ENCODE data around the gene SLC37A1.
A peak's percentile ranks its signal among the peaks of the same experiment; 100 is the strongest.

Gene SLC37A1

DNA sequence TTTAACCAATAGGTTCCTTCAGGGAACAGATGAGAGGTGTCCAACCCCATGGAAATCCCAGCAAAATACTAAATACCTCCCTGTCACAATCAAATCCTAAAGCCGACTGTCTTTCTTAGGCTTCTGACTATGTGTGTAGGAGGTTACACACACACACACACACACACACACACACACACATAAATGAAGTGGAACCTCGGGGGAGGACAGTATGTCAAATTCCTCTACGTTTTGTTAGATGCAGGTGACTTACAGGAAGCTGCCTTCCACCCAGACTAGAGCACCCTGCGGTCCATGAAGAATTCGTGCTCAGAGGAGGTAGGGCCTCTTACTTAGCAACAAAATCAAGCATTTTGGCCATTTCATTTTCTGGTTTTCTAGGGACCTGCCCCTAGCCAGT lies 34.1 kb upstream of the SLC37A1 start:
- DNase-seq (ENCODE audit: low read depth) = no peak

- no peak for DNase-seq (ENCODE audit: low read depth)
Measured at GRCh38 chr21:42480736-42481135, 32.9 kb upstream of the SLC37A1 start.

GRCh38 chr21:42481169-42481568 lies 32.5 kb upstream of the SLC37A1 start:
- no peak for DNase-seq (ENCODE audit: low read depth)

GRCh38 chr21:42484966-42485365 lies 28.7 kb upstream of the SLC37A1 start:
- no peak for DNase-seq (ENCODE audit: low read depth)

- DNase-seq (ENCODE audit: low read depth) = no peak
Measured at GRCh38 chr21:42486072-42486471, 27.6 kb upstream of the SLC37A1 start.

DNA sequence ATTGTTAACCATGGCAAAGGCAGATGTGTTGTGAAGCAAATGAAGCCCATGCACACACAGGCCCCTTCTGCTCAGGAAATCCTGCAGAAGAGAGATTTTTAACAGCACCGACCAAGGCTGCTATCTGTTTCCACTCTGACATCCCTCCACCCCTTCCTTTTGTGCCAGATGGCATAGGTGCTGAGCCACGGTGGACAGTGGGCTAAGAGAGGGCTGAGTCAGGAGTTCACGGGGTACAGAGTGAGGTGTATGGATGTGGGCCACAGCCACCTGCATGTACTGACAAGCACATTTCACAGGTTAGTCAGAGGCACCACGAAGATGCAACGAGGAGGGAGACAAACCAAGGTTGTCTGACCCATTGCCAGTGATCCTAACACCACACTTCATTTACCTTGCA lies 27.1 kb upstream of the SLC37A1 start:
- DNase-seq (ENCODE audit: low read depth) = no peak

GRCh38 chr21:42489006-42489563 lies 24.6 kb upstream of the SLC37A1 start:
- DNase-seq (ENCODE audit: low read depth) = no peak

DNA sequence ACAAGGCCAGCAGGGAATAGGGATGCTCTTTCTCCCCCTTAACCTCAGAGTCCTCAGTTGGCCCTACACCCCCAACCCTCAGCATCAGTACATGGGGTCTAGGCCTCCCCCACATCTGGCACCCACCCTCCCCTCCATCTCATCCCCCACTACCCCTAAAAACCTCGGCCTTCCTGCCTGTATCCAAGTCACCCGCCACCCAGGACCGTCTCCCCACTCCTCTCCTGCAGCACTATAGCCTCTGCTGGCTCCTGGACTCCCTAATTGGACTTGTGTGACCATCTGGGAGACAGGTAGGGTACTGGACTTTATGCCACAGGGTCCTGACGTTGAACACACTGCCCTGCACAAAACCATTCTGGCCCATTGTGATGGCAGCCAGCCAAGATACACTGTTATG lies 23.7 kb upstream of the SLC37A1 start:
- no peak for DNase-seq (ENCODE audit: low read depth)

DNA sequence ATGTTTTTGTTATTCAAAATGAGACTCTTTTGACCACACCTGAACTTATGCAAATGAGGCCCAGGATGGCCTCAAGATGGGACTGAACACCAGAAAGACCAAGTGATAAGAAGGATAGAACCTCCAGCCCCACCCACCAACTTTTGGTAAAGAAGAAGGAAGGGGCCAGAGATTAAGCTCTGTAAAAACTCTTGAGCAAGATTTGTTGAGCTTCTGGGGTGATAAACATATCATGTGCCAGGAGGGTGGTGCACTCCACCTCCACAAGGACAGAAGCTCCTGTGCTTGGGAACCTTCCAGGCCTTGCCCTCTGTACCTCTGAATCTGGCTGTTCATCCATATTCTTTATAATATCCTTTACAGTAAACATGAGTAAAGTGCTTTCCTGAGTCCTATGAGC lies 22.9 kb upstream of the SLC37A1 start:
- DNase-seq (ENCODE audit: low read depth) = no peak

- DNase-seq (ENCODE audit: low read depth) = no peak
Measured at GRCh38 chr21:42491328-42491727, 22.3 kb upstream of the SLC37A1 start.

GRCh38 chr21:42492201-42492600 lies 21.5 kb upstream of the SLC37A1 start:
- DNase-seq (ENCODE audit: low read depth) = no peak

DNA sequence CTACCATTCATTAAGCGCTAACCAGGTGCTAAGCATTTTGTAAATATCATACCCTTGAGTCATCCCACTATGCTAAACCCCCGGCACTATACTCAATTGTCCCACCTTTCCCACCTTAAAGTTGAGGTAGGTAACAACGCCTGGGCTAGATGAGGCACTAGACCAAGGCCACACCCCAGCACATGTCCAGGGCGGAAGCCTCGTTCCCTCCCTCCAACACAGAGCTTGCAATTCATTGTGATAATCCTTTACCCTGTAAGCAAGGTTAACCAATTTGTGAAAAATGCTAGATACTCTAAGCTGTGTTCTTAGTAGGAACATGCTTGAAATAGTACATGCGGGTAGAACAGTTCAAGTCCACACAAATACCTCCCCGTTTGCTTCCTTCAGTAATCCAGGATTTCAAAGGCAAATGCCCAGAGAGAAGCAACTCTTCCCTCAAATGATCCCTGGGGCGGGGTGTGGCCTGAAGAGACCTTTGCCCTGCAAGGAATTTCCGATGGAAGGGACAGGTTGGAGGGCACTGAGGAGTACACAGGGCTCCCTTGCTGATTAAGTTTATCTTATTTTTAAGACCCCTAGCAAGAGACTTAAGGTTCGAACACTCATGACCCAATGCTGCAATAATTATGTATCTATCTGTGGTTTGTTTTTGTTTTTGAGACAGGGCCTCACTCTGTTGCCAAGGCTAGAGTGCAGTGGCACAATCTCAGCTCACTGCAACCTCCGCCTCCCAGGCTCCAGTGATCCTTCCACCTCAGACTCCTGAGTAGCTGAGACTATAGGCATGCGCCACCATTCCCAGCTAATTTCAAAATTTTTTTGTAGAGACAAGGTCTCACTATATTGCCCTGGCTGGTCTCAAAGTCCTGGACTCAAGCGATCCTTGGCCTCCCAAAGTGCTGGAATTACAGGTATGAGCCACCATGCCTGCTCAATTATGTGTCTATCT lies 20.3 kb upstream of the SLC37A1 start:
- no peak for DNase-seq (ENCODE audit: low read depth)

- no peak for DNase-seq (ENCODE audit: low read depth)
Measured at GRCh38 chr21:42495027-42495426, 18.6 kb upstream of the SLC37A1 start.

DNA sequence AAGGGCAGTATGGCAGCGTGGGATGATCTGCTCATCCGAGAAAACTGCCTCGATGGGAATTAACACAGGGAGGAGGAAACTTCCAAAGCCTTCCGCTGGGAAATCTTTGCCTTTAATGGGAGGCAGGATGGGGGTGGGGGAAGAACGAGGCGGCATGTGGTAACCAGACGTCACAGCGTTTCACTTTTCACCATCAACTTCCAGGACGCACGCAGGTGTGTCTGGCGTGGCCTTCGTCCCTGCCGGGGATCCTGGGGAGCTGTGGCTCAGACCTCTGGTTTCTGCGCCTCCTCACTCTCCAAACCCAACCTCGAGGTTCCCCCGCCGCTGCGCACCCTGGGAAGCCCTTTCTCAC lies 17.9 kb upstream of the SLC37A1 start:
- no peak for DNase-seq (ENCODE audit: low read depth)

DNA sequence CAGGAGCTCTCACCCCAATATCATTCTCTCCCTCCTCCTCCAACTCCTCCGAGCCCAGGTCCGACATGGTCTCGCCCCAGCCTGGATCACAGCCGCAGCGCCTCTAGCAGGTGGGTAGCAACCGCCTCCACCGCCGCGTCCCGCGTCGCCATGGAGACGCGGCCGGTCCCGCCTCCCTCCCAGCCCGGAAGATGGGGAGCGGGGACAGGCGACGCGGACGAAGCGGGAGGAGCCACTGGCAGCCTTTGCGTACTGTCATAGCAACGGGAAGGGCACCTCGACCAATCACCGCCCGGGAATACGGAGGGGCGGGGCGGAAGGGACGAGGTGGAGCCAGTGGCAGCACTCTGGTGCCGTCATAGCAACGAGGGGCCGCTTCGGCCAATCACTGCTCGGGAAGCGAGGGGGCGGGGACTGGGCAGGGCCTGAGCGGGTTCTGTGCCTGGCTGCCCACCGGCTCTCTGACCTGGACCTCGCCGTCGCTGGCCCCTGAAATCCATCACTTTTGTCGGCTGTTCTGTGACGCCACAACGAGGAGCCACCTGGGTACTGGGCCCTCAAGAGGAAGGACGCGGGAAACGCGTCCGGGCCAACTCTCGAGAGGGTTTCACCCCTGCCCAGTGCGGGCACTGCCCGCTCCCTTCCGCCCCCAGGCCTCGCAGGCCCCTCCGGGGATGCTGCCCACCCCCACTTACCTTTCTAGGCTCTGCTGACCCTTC lies 17.4 kb upstream of the SLC37A1 start, which contains the start of gene RSPH1:
Gene RSPH1 (minus strand): TSS at position 105 of the 719 bp plus-strand sequence. CDS start 38 bp downstream, at position 67.
- peak; percentile 97 for DNase-seq (ENCODE audit: low read depth)

- peak; percentile 11 for DNase-seq (ENCODE audit: low read depth)
Measured at GRCh38 chr21:42496839-42497202, 16.8 kb upstream of the SLC37A1 start.

DNA sequence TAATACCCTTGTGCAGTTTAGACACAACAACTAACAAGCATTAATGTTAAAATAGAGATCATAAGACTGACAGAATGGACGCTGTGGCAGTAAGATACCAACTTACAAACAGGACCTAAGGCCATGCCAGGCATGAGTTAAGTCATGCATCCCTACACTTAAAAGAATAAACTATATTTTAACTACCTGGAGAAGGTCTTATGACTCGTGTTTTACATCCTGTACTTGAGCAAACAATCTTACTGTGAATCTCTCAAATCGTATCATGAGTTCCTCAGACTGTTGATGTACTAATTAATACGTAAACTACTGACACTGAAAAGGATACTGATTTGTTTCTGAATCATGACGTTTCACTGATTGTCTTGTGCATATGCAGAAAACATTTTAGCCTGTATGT lies 15.6 kb upstream of the SLC37A1 start:
- no peak for DNase-seq (ENCODE audit: low read depth)

- no peak for DNase-seq (ENCODE audit: low read depth)
Measured at GRCh38 chr21:42499444-42500112, 14.1 kb upstream of the SLC37A1 start.

GRCh38 chr21:42500225-42500624 lies 13.4 kb upstream of the SLC37A1 start:
- DNase-seq (ENCODE audit: low read depth) = no peak

- no peak for DNase-seq (ENCODE audit: low read depth)
Measured at GRCh38 chr21:42500736-42501135, 12.9 kb upstream of the SLC37A1 start.

DNA sequence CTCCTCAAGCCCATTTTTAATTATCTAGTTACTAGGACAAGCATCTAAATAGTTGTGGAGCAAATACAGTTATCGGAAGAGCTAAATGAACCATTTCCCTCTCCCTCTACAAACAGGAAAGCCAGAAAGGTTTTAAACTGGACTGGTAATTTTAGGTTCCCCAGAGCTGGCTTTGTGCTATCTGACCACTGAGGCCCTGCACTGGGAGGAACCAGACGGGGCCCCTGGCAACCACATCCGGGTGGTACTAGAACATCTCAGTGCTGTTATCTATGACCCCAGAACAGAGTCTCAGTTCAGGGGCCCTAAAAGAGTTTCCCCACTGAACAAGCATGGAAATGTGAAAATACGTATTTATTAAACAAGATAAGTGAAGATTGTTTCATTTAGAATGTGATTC lies 9.9 kb upstream of the SLC37A1 start:
- no peak for DNase-seq (ENCODE audit: low read depth)

DNA sequence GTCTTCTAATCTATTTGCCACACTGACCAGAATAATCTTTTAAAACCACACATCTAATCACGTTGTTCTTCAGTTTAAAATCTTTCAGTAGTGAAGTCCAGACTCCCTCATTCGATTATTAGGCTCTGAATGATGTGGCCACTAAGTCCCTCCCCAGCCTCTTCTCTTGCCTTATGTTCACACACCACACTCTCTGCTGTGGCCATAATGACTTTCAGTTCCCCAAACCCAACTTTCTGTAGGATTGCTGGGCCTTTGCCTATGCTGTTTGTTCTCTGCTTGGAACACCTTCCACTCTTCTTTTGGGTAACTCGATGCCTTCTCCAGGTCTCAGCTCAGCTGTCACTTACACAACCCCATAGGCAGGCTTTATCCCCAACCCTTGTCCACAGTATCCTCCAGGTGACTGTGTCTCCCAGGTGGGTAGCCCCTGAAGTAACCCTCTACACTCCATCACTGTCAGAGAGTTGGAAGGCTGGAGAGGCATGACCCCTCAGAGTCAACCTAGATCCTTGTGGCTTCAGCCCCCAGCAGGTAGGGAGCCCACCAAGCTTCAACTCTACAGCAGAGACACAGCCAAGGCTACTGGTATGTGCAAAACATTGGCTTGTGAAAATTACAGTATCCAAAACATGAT lies 8.4 kb upstream of the SLC37A1 start:
- no peak for DNase-seq (ENCODE audit: low read depth)

Measured in iris pigment epithelial cell (primary cell).